ENCODE measurements around the gene SLC25A12. TPM values are rescaled to one million over a fixed set of nuclear protein-coding genes. Genes with fewer than 3 reads are reported as not detected.

SLC25A12 gene
- total RNA-seq, 5 donors from 2014 or later (not counting 1 experiment from before 2014, with no cell fraction given), result 11.7 to 19.0 (median 13.3) TPM

DNA sequence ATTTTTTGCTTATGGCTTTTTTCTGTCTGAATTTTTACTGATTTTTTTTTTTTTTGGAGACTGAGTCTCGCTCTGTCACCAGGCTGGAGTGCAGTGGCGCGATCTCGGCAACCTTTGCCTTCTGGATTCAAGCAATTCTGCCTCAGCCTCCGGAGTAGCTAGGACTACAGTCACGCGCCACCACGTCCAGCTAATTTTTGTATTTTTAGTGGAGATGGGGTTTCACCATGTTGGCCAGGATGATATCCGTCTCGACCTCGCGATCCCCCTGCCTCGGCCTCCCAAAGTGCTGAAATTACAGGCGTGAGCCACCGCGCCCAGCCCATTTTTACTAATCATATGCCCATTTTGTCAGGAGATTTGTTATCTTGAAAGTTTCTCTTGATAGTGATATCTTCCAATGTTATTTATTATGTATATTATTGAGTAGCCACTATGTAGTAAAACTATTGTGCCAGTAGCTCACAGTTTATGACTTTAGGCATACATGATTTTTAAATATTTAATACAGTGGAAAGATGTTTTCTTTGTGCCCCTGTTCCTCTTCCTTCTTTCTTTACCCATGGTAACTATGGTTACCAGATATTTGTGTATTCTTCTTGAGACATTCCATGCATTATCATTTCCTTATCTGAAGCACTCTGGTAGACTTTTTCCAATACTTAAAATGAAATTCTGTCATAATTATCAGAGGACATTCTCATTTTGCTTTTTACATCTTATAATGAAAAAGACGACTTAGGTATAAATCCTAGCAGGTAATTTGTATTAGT is 30.3 kb upstream of the SLC25A12 start:
- H3K9me3 ChIP-seq, result no peaks in the 10 kb centered on the region
- peaks cover 13% of the 10 kb centered on the region for H3K36me3 Mint-ChIP-seq
- H3K27me3 ChIP-seq (replicated peaks in 1 of 2; ENCODE audit: control insufficient read depth in 2 of 2, extremely low read depth in 1 of 2, insufficient read depth in 2 of 2, low read length in 1 of 2), result no peaks in the 10 kb centered on the region
- WGBS (ENCODE audit: insufficient coverage), result 87% methylated on average over 8 of the region's 17 CpGs
- H3K27me3 Mint-ChIP-seq, result no peaks in the 10 kb centered on the region
- peaks cover 22 to 30% of the 10 kb centered on the region in 2 experiments for H3K4me1 ChIP-seq (ENCODE audit: control insufficient read depth in 1 of 2, extremely low read depth in 1 of 2, insufficient read depth in 2 of 2, low read length in 2 of 2)
- ATAC-seq (replicated peaks in 1 of 4) (no peak), DNase-seq (no peak)
- no peak overlapping the region for H3K27ac ChIP-seq (ENCODE audit: low read length)
- peaks cover 8 to 9% of the 10 kb centered on the region in 2 donors for H3K36me3 ChIP-seq (ENCODE audit: control insufficient read depth in 2 of 2, extremely low read depth in 1 of 2, insufficient read depth in 1 of 2, low read length in 1 of 2)
- ChIA-PET CTCF (interaction anchor here in 1 of 2 donors (0.5 kb wide), 1 partner anchor 169 kb away, joined by 6 read pairs; no protein-coding TSS in a partner anchor), POLR2A (interaction anchor here in 1 of 2 donors (0.6 kb wide), 1 partner anchor 37 kb away, joined by 3 read pairs; no protein-coding TSS in a partner anchor)
- H3K4me3 ChIP-seq (ENCODE audit: control insufficient read depth in 1 of 2, extremely low read depth in 1 of 2, low read length in 1 of 2), result no peak overlapping the region
- H3K4me3 Mint-ChIP-seq, result peak overlapping the region; percentile 62 to 99 (median 99)
- H3K27ac Mint-ChIP-seq, result no peak overlapping the region
- H3K4me1 Mint-ChIP-seq, result peaks cover 54 to 64% (median 59%) of the 10 kb centered on the region in 3 donors
- no peaks in the 10 kb centered on the region for H3K9me3 Mint-ChIP-seq

DNA sequence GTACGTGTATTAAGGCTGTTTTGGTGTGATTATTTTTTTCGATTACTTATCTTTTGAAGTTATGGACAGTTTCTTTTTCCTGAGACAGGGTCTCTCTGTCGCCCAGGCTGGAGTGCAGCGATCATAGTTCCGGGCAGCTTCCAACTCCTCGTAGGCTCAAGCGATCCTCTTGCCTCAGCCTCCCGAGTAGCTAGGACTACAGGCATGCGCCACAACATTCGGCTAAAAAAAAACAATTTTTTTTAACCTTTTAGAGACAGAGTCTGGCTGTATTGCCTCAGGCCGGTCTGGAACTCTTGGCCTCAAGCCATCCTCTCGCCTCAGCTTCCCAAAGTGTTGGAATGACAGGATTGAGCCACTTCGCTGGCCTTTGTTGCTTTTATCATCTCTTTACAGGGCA is 29.2 kb upstream of the SLC25A12 start:
- Mint-ChIP-seq H3K4me1 (peaks cover 43 to 52% (median 48%) of the 10 kb centered on the region in 3 donors), H3K27me3 (no peaks in the 10 kb centered on the region), H3K36me3 (peaks cover 7% of the 10 kb centered on the region), H3K27ac (peak overlapping the region; percentile 96 to 97), H3K4me3 (peak overlapping the region; percentile 97 to 99 (median 99)), H3K9me3 (no peaks in the 10 kb centered on the region)
- Histone ChIP-seq H3K27ac (ENCODE audit: low read length) (peak overlapping the region; percentile 92), H3K36me3 (ENCODE audit: control insufficient read depth in 2 of 2, extremely low read depth in 1 of 2, insufficient read depth in 1 of 2, low read length in 1 of 2) (peaks cover 6 to 8% of the 10 kb centered on the region in 2 donors), H3K9me3 (no peaks in the 10 kb centered on the region), H3K4me3 (ENCODE audit: control insufficient read depth in 1 of 2, extremely low read depth in 1 of 2, low read length in 1 of 2) (peak overlapping the region; percentile 94 to 99), H3K4me1 (ENCODE audit: control insufficient read depth in 1 of 2, extremely low read depth in 1 of 2, insufficient read depth in 2 of 2, low read length in 2 of 2) (peaks cover 22 to 26% of the 10 kb centered on the region in 2 experiments), H3K27me3 (replicated peaks in 1 of 2; ENCODE audit: control insufficient read depth in 2 of 2, extremely low read depth in 1 of 2, insufficient read depth in 2 of 2, low read length in 1 of 2) (no peaks in the 10 kb centered on the region)
- ChIA-PET CTCF (no interaction called here), POLR2A (interaction anchor here in 1 of 2 donors (1.9 kb wide), 1 partner anchor 31 kb away, joined by 7 read pairs; no protein-coding TSS in a partner anchor)
- ATAC-seq (replicated peaks in 1 of 4), result no peak
- no peak for DNase-seq
- 71% methylated on average over 10 of the region's 13 CpGs for WGBS (ENCODE audit: insufficient coverage)

DNA sequence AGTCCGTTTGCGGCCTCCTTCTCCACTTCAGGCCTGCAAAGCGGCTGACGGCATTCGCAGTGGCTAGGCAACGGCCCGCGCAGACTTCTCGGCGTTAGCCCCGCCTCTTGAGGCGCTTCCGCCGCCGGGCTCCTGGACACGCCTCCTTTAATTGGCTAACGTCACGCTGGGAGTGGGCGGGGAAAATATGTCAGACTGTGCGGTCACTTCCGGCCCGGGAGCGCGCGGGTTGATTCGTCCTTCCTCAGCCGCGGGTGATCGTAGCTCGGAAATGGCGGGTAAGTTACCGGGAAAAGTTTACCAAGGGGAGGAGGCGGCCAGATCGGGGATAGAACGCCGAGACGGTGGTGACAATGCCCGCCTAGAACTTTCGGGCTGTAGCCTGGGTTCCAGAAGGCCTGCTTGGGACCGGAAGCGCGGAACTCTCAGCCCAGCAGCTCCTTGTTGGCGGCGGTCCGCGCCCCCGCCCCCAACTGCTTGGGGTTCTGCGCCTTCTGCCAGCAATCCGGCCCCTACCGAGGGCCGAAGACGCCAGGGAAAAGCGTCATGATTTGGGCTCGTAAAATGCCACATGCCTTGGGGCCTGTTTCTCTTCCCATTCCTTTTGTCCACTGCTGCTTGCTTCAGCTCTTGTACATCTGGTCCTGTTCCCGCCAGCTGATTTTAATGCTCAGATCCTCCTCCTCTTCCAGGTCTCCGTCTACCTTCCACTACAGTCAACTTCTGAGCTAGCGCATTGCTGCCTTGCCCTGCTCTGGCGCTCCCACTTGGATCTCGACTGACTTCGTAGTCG is 28.4 kb upstream of the SLC25A12 start, which contains the start of gene HAT1:
HAT1 (plus strand) TSS at position 232 of the 793 bp plus-strand sequence; CDS start at position 272, 40 bp downstream.
- Histone ChIP-seq H3K4me3 (ENCODE audit: control insufficient read depth in 1 of 2, extremely low read depth in 1 of 2, low read length in 1 of 2) (peak within 1 kb of the TSS; percentile 94 to 99), H3K27ac (ENCODE audit: low read length) (peak within 1 kb of the TSS; percentile 92), H3K4me1 (ENCODE audit: control insufficient read depth in 1 of 2, extremely low read depth in 1 of 2, insufficient read depth in 2 of 2, low read length in 2 of 2) (peaks cover 21 to 22% of the 10 kb centered on the region in 2 experiments), H3K9me3 (no peaks in the 10 kb centered on the region), H3K27me3 (replicated peaks in 1 of 2; ENCODE audit: control insufficient read depth in 2 of 2, extremely low read depth in 1 of 2, insufficient read depth in 2 of 2, low read length in 1 of 2) (no peaks in the 10 kb centered on the region), H3K36me3 (ENCODE audit: control insufficient read depth in 2 of 2, extremely low read depth in 1 of 2, insufficient read depth in 1 of 2, low read length in 1 of 2) (peaks cover under 1 to 6% of the 10 kb centered on the region in 2 donors)
- POLR2A ChIA-PET, result interaction anchor here (0.6 to 1.9 kb wide), 3 partner anchors 30 to 185 kb away, joined by 5 to 7 read pairs (median 7); no protein-coding TSS in a partner anchor
- under 1% methylated on average over 60 of the region's 61 CpGs for WGBS (ENCODE audit: insufficient coverage)
- ATAC-seq (replicated peaks in 1 of 4) (peak; percentile 97 to 99 (median 98)), DNase-seq (peak; percentile 92 to 99 (median 96))
- H3K36me3 Mint-ChIP-seq, result peaks cover 7% of the 10 kb centered on the region
- H3K4me1 Mint-ChIP-seq, result peaks cover 43 to 44% (median 43%) of the 10 kb centered on the region in 3 donors
- H3K9me3 Mint-ChIP-seq, result no peaks in the 10 kb centered on the region
- H3K27ac Mint-ChIP-seq, result peak within 1 kb of the TSS; percentile 96 to 97
- H3K27me3 Mint-ChIP-seq, result no peaks in the 10 kb centered on the region
- CTCF ChIA-PET, result interaction anchor here (0.7 to 1.0 kb wide), 4 partner anchors 59 to 540 kb away, joined by 3 read pairs; no protein-coding TSS in a partner anchor
- peak within 1 kb of the TSS; percentile 97 to 99 (median 99) for H3K4me3 Mint-ChIP-seq

DNA sequence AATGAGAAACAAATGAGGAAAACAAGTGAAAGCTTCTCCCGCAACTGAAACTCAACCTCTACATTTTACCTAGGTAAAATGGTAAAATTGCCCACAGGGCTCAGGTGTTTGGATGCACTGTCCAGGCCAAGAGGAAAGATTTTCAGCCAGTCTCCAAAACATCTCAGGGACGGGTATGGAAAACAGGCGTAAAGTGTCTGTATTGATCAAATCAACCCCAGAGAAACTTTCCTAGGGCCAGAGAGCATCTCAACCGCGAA is 27.9 kb upstream of the SLC25A12 start:
- 0% methylated on average over 4 of the region's 5 CpGs for WGBS (ENCODE audit: insufficient coverage)
- peaks cover 0 to 3% of the 10 kb centered on the region in 2 experiments for H3K27me3 ChIP-seq (replicated peaks in 1 of 2; ENCODE audit: control insufficient read depth in 2 of 2, extremely low read depth in 1 of 2, insufficient read depth in 2 of 2, low read length in 1 of 2)
- no peak for DNase-seq
- Mint-ChIP-seq H3K4me1 (peaks cover 38 to 39% (median 38%) of the 10 kb centered on the region in 3 donors), H3K4me3 (peak overlapping the region; percentile 97 to 99 (median 99)), H3K36me3 (peaks cover 3% of the 10 kb centered on the region), H3K27me3 (no peaks in the 10 kb centered on the region), H3K27ac (peak overlapping the region; percentile 96 to 97), H3K9me3 (no peaks in the 10 kb centered on the region)
- POLR2A ChIA-PET, result interaction anchor here (1.1 to 1.9 kb wide), 2 partner anchors 30 to 186 kb away, joined by 5 to 7 read pairs; no protein-coding TSS in a partner anchor
- H3K4me3 ChIP-seq (ENCODE audit: control insufficient read depth in 1 of 2, extremely low read depth in 1 of 2, low read length in 1 of 2), result peak overlapping the region; percentile 94 to 99
- H3K9me3 ChIP-seq, result no peaks in the 10 kb centered on the region
- peak overlapping the region; percentile 92 for H3K27ac ChIP-seq (ENCODE audit: low read length)
- peaks cover 20 to 22% of the 10 kb centered on the region in 2 experiments for H3K4me1 ChIP-seq (ENCODE audit: control insufficient read depth in 1 of 2, extremely low read depth in 1 of 2, insufficient read depth in 2 of 2, low read length in 2 of 2)
- CTCF ChIA-PET, result interaction anchor here (0.7 to 1.0 kb wide), 3 partner anchors 180 to 540 kb away, joined by 3 read pairs; no protein-coding TSS in a partner anchor
- ATAC-seq (replicated peaks in 1 of 4), result peak; percentile 10 to 33 (median 15)
- peaks cover 0 to 5% of the 10 kb centered on the region in 2 donors for H3K36me3 ChIP-seq (ENCODE audit: control insufficient read depth in 2 of 2, extremely low read depth in 1 of 2, insufficient read depth in 1 of 2, low read length in 1 of 2)

DNA sequence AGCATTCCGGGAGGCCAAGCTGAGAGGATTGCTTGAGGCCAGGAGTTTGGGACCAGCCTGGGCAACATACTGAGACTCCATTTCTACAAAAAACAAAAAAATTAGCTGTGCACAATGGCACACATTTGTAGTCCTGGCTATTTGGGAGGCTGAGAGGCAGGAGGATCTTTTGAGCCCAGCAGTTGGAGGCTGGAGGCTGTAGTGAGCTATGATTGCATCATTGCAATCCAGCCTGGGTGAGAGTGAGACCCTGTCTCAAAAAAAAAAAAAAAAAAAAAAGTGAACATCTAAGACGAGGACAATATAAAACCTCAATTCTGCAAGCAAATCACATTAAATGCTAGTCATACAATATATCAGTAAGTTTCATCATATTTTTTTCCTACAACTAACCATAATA is 25.4 kb upstream of the SLC25A12 start:
- POLR2A ChIA-PET, result no interaction called here
- Histone ChIP-seq H3K36me3 (ENCODE audit: control insufficient read depth in 2 of 2, extremely low read depth in 1 of 2, insufficient read depth in 1 of 2, low read length in 1 of 2) (no peaks in the 10 kb centered on the region), H3K9me3 (no peaks in the 10 kb centered on the region), H3K27ac (ENCODE audit: low read length) (no peak overlapping the region), H3K4me1 (ENCODE audit: control insufficient read depth in 1 of 2, extremely low read depth in 1 of 2, insufficient read depth in 2 of 2, low read length in 2 of 2) (peaks cover 20 to 21% of the 10 kb centered on the region in 2 experiments), H3K4me3 (ENCODE audit: control insufficient read depth in 1 of 2, extremely low read depth in 1 of 2, low read length in 1 of 2) (no peak overlapping the region), H3K27me3 (replicated peaks in 1 of 2; ENCODE audit: control insufficient read depth in 2 of 2, extremely low read depth in 1 of 2, insufficient read depth in 2 of 2, low read length in 1 of 2) (peaks cover 0 to 5% of the 10 kb centered on the region in 2 experiments)
- CTCF ChIA-PET, result no interaction called here
- ATAC-seq (replicated peaks in 1 of 4), result no peak
- no peak for DNase-seq
- WGBS (ENCODE audit: insufficient coverage), result no CpG with 5 or more reads among the region's 2 CpGs
- Mint-ChIP-seq H3K9me3 (no peaks in the 10 kb centered on the region), H3K27ac (no peak overlapping the region), H3K4me3 (no peak overlapping the region), H3K4me1 (peaks cover 22 to 30% (median 24%) of the 10 kb centered on the region in 3 donors), H3K36me3 (no peaks in the 10 kb centered on the region), H3K27me3 (no peaks in the 10 kb centered on the region)

DNA sequence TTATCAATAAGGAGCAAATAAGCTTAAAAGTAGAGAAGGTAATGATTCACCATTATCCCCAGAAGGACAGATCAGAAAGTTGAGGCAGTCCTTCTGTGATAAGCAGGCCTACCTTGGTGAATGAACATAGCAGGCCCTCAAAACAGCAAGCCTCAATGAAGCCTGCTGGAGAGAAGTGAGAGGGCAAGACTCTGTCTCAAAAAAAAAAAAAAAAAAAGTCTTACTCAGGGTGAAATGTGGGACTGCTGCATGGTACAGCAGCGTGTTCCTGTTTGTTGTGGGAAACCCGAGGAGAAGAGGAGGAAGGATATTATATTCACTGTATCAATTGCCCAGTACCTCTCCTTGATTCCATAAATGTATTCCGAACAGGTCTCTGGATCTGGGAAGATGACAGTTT is 19.5 kb upstream of the SLC25A12 start:
- H3K4me1 ChIP-seq (ENCODE audit: control insufficient read depth in 1 of 2, extremely low read depth in 1 of 2, insufficient read depth in 2 of 2, low read length in 2 of 2), result no peaks in the 10 kb centered on the region
- WGBS (ENCODE audit: insufficient coverage), result no CpG with 5 or more reads among the region's 3 CpGs
- H3K27ac Mint-ChIP-seq, result no peak overlapping the region
- no peaks in the 10 kb centered on the region for H3K9me3 ChIP-seq
- no peak overlapping the region for H3K4me3 ChIP-seq (ENCODE audit: control insufficient read depth in 1 of 2, extremely low read depth in 1 of 2, low read length in 1 of 2)
- H3K36me3 ChIP-seq (ENCODE audit: control insufficient read depth in 2 of 2, extremely low read depth in 1 of 2, insufficient read depth in 1 of 2, low read length in 1 of 2), result no peaks in the 10 kb centered on the region
- no peak overlapping the region for H3K27ac ChIP-seq (ENCODE audit: low read length)
- no peak overlapping the region for H3K4me3 Mint-ChIP-seq
- ChIA-PET CTCF (interaction anchor here in 1 of 2 donors (0.6 kb wide), 1 partner anchor 531 kb away, joined by 11 read pairs; no protein-coding TSS in a partner anchor), POLR2A (no interaction called here)
- peaks cover 0 to 8% of the 10 kb centered on the region in 2 experiments for H3K27me3 ChIP-seq (replicated peaks in 1 of 2; ENCODE audit: control insufficient read depth in 2 of 2, extremely low read depth in 1 of 2, insufficient read depth in 2 of 2, low read length in 1 of 2)
- DNase-seq, result no peak
- no peak for ATAC-seq (replicated peaks in 1 of 4)
- H3K9me3 Mint-ChIP-seq, result no peaks in the 10 kb centered on the region
- no peaks in the 10 kb centered on the region for H3K4me1 Mint-ChIP-seq
- no peaks in the 10 kb centered on the region for H3K27me3 Mint-ChIP-seq
- H3K36me3 Mint-ChIP-seq, result no peaks in the 10 kb centered on the region

All from T-cell (primary cell).